CD14-positive monocyte (primary cell): ENCODE data around the gene PHLDB2. TPM values are rescaled to one million over a fixed set of nuclear protein-coding genes. Genes with fewer than 3 reads are reported as not detected.

Experiments used
- DNase-seq, 3 donors: peaks; one replicate each; pipeline ENCODE4 v3.0.0-alpha.2; 2011 to 2022
- H2AFZ ChIP-seq: 2 replicates; pipeline ENCODE4 v1.6.0; 2012; ENCODE audit warnings: mild to moderate bottlenecking, low read depth, low read length, inconsistent platforms; ENCODE audit not compliant: insufficient read depth, poor library complexity, severe bottlenecking
- H3K27ac ChIP-seq, 2 donors: 1 replicate in 1 of 2; 2 replicates in 1 of 2; pipeline ENCODE4 v1.5.1; 2012 to 2013; ENCODE audit warnings: low read length in 2 of 2, control low read depth in 1 of 2, inconsistent platforms in 1 of 2, low read depth in 1 of 2, mild to moderate bottlenecking in 1 of 2
- H3K27me3 ChIP-seq, 2 donors: one replicate each; pipeline versions ENCODE4 v1.6.0 to v1.6.1; 2011 to 2013; ENCODE audit warnings: low read length in 2 of 2; ENCODE audit not compliant: control insufficient read depth in 2 of 2, insufficient read depth in 2 of 2
- H3K36me3 ChIP-seq, 2 donors: replicated peaks in 1 of 2; 1 replicate in 1 of 2; 2 replicates in 1 of 2; pipeline versions ENCODE4 v1.5.1 to v1.6.1; 2012 to 2013; ENCODE audit warnings: low read length in 2 of 2, control low read depth in 1 of 2, inconsistent platforms in 1 of 2, mild to moderate bottlenecking in 1 of 2; ENCODE audit not compliant: insufficient read depth in 2 of 2, control insufficient read depth in 1 of 2
- H3K4me1 ChIP-seq, 2 donors: 1 replicate in 1 of 2; 2 replicates in 1 of 2; pipeline versions ENCODE4 v1.5.1 to v1.6.1; 2012 to 2013; ENCODE audit warnings: low read length in 2 of 2, control low read depth in 1 of 2, inconsistent platforms in 1 of 2, mild to moderate bottlenecking in 1 of 2, moderate library complexity in 1 of 2; ENCODE audit not compliant: insufficient read depth in 2 of 2, control insufficient read depth in 1 of 2
- H3K4me2 ChIP-seq: replicated peaks from 2 replicates; pipeline ENCODE3; 2012; ENCODE audit warnings: low read length, moderate library complexity, mild to moderate bottlenecking; ENCODE audit not compliant: poor library complexity, severe bottlenecking; ENCODE audit errors: extremely low read depth
- H3K4me3 ChIP-seq, 3 experiments: fragments of 200-600 bp in 1 of 3; sonication (generic) in 1 of 3; replicated peaks in 1 of 3; 1 replicate in 2 of 3; 2 replicates in 1 of 3; pipeline ENCODE4 v1.5.1; 2011 to 2013; ENCODE audit warnings: low read length in 3 of 3, mild to moderate bottlenecking in 3 of 3, control low read depth in 2 of 3, low read depth in 2 of 3, inconsistent platforms in 1 of 3, moderate library complexity in 1 of 3
- H3K79me2 ChIP-seq: 2 replicates; pipeline ENCODE4 v1.6.0; 2012; ENCODE audit warnings: mild to moderate bottlenecking, control low read depth, inconsistent platforms, low read length, moderate library complexity; ENCODE audit not compliant: insufficient read depth
- H3K9ac ChIP-seq: 2 replicates; pipeline ENCODE4 v1.6.0; 2017; ENCODE audit warnings: low read length, mild to moderate bottlenecking; ENCODE audit not compliant: insufficient read depth, poor library complexity, severe bottlenecking
- H3K9me3 ChIP-seq, 2 donors: replicated peaks in 1 of 2; 1 replicate in 1 of 2; 2 replicates in 1 of 2; pipeline versions ENCODE4 v1.5.1 to v1.6.1; 2012 to 2013; ENCODE audit warnings: low read length in 2 of 2, control low read depth in 1 of 2; ENCODE audit not compliant: control insufficient read depth in 1 of 2, insufficient read depth in 1 of 2
- H4K20me1 ChIP-seq: 2 replicates; pipeline ENCODE4 v1.6.0; 2012; ENCODE audit warnings: mild to moderate bottlenecking, low read length, control low read depth, moderate library complexity; ENCODE audit not compliant: insufficient read depth
- H3K27ac Mint-ChIP-seq, 7 donors: one replicate each; pipeline ENCODE4 v1.8.0; 2020; ENCODE audit warnings: mild to moderate bottlenecking in 7 of 7, mixed read lengths in 7 of 7, moderate library complexity in 6 of 7, inconsistent platforms in 2 of 7
- H3K27me3 Mint-ChIP-seq, 3 donors: one replicate each; pipeline ENCODE4 v1.8.0; 2021 to 2022; ENCODE audit warnings: low read depth in 3 of 3, mild to moderate bottlenecking in 3 of 3, mixed read lengths in 3 of 3, moderate library complexity in 3 of 3, inconsistent platforms in 1 of 3
- H3K36me3 Mint-ChIP-seq, 2 donors: one replicate each; pipeline ENCODE4 v1.8.0; 2020; ENCODE audit warnings: mixed read lengths in 2 of 2, inconsistent platforms in 1 of 2, mild to moderate bottlenecking in 1 of 2
- H3K4me1 Mint-ChIP-seq: one replicate; pipeline ENCODE4 v1.8.0; 2020; ENCODE audit warnings: mild to moderate bottlenecking, mixed read lengths
- H3K4me3 Mint-ChIP-seq, 2 donors: one replicate each; pipeline ENCODE4 v1.8.0; 2020; ENCODE audit warnings: mild to moderate bottlenecking in 2 of 2, mixed read lengths in 2 of 2, moderate library complexity in 1 of 2
- H3K9me3 Mint-ChIP-seq, 7 donors: one replicate each; pipeline ENCODE4 v1.8.0; 2020 to 2022; ENCODE audit warnings: mixed read lengths in 7 of 7, mild to moderate bottlenecking in 6 of 7, moderate library complexity in 6 of 7, inconsistent platforms in 2 of 7
- WGBS: methylation state at CpG from one replicate; pipeline ENCODE4 v1.1.5; 2013; ENCODE audit warnings: missing lambda C conversion rate; ENCODE audit not compliant: insufficient coverage; 5-methylcytosine and 5-hydroxymethylcytosine counted together
- intact Hi-C, 2 donors: fragments of 100-400 bp; cut with micrococcal nuclease; formaldehyde crosslinking; loops; one replicate each; pipeline versions ENCODE4 v1.15.0 to v1.15.1; 2023
- polyA plus RNA-seq, 3 donors: library from polyadenylated mRNA; depleted of rRNA in 1 of 3; unstranded in 2 of 3; stranded (reverse) in 1 of 3; fragments of 300-500 nt in 2 of 3; fragments of >200 nt in 1 of 3; fragmentation: Illumina TruSeq in 2 of 3; gene quantifications; 1 replicate in 2 of 3; 2 replicates in 1 of 3; pipeline ENCODE4 v1.2.3, GENCODE V29; 2012 to 2021
- TF ChIP-seq, protein P1 (sequence below): fragments of 200-600 bp; IDR thresholded peaks from one replicate; pipeline ENCODE4 v1.8.0; 2022; ENCODE audit warnings: antibody characterized with exemption, mild to moderate bottlenecking

Gene PHLDB2
- polyA plus RNA-seq, 3 donors, result 0.08 TPM; not detected in 2

GRCh38 chr3:111857474-111857873, 1.6 kb upstream of the PHLDB2 start:
- 30% methylated on average over 2 of the region's 6 CpGs for WGBS
- H3K4me3 Mint-ChIP-seq, result peak overlapping the region in 1 of 2 donors; percentile 43

GRCh38 chr3:111858642-111859041, 423 bp upstream of the PHLDB2 start:
- H3K4me3 Mint-ChIP-seq, result peak overlapping the region in 1 of 2 donors; percentile 95

More at GRCh38 chr3:111857474-111857873, 1.6 kb upstream of the PHLDB2 start:
- H3K4me2 ChIP-seq, result no peak overlapping the region
- Mint-ChIP-seq H3K4me1 (peaks cover 21% of the 10 kb centered on the region), H3K36me3 (peaks cover 2 to 4% of the 10 kb centered on the region in 2 donors), H3K27me3 (peaks cover 42 to 54% (median 43%) of the 10 kb centered on the region in 3 donors), H3K9me3 (peaks cover 0 to 5% (median 1%) of the 10 kb centered on the region in 7 donors), H3K27ac (no peak overlapping the region)
- H3K4me1 ChIP-seq, result peaks cover 19 to 21% of the 10 kb centered on the region in 2 donors
- H3K36me3 ChIP-seq, result no peaks in the 10 kb centered on the region
- H3K27me3 ChIP-seq, result peaks cover 23 to 29% of the 10 kb centered on the region in 2 donors
- H3K9me3 ChIP-seq, result peaks cover 0 to 3% of the 10 kb centered on the region in 2 donors
- intact Hi-C loops, result no loop called here
- H4K20me1 ChIP-seq, result no peaks in the 10 kb centered on the region
- H2AFZ ChIP-seq, result no peak overlapping the region
- no peak for DNase-seq
- H3K4me3 ChIP-seq, result no peak overlapping the region
- no peaks in the 10 kb centered on the region for H3K79me2 ChIP-seq
- no peak overlapping the region for H3K9ac ChIP-seq
- TF ChIP-seq, protein P1, sequence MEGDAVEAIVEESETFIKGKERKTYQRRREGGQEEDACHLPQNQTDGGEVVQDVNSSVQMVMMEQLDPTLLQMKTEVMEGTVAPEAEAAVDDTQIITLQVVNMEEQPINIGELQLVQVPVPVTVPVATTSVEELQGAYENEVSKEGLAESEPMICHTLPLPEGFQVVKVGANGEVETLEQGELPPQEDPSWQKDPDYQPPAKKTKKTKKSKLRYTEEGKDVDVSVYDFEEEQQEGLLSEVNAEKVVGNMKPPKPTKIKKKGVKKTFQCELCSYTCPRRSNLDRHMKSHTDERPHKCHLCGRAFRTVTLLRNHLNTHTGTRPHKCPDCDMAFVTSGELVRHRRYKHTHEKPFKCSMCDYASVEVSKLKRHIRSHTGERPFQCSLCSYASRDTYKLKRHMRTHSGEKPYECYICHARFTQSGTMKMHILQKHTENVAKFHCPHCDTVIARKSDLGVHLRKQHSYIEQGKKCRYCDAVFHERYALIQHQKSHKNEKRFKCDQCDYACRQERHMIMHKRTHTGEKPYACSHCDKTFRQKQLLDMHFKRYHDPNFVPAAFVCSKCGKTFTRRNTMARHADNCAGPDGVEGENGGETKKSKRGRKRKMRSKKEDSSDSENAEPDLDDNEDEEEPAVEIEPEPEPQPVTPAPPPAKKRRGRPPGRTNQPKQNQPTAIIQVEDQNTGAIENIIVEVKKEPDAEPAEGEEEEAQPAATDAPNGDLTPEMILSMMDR, result no peak
- H3K27ac ChIP-seq, result no peak overlapping the region

More at GRCh38 chr3:111858642-111859041, 423 bp upstream of the PHLDB2 start:
- Mint-ChIP-seq H3K27me3 (peaks cover 43 to 56% (median 44%) of the 10 kb centered on the region in 3 donors), H3K4me1 (peaks cover 21% of the 10 kb centered on the region), H3K36me3 (peaks cover 2 to 4% of the 10 kb centered on the region in 2 donors), H3K9me3 (peaks cover 0 to 5% (median 1%) of the 10 kb centered on the region in 7 donors), H3K27ac (peak overlapping the region in 1 of 7 donors; percentile 31)
- peak overlapping the region; percentile 60 for H2AFZ ChIP-seq
- intact Hi-C loops, result no loop called here
- TF ChIP-seq, protein P1, result no peak
- peaks cover 19 to 21% of the 10 kb centered on the region in 2 donors for H3K4me1 ChIP-seq
- peak overlapping the region in 1 of 3 experiments; percentile 71 for H3K4me3 ChIP-seq
- H3K36me3 ChIP-seq, result no peaks in the 10 kb centered on the region
- no peak overlapping the region for H3K9ac ChIP-seq
- no peak overlapping the region for H3K27ac ChIP-seq
- no peaks in the 10 kb centered on the region for H4K20me1 ChIP-seq
- H3K27me3 ChIP-seq, result peaks cover 23 to 29% of the 10 kb centered on the region in 2 donors
- H3K79me2 ChIP-seq, result no peaks in the 10 kb centered on the region
- peaks cover 0 to 3% of the 10 kb centered on the region in 2 donors for H3K9me3 ChIP-seq
- peak overlapping the region; percentile 72 for H3K4me2 ChIP-seq
- DNase-seq, result no peak
- 55% methylated on average over 9 of the region's 10 CpGs for WGBS
